A673 (cell line): Measurements from ENCODE around the gene MINDY4.

Source experiments
- EZH2 ChIP-seq: fragments of 200-600 bp; sonication (generic); IDR thresholded peaks from 2 replicates; pipeline ENCODE4 v1.6.1; 2017; ENCODE audit warnings: borderline replicate concordance, low read depth, mild to moderate bottlenecking, mixed read lengths, antibody characterized with exemption, low read length; ENCODE audit not compliant: poor library complexity, severe bottlenecking
- TF ChIP-seq, protein P1 (sequence below): fragments of 300-800, 200-600 bp; sonication (generic); conservative IDR thresholded peaks from 2 replicates; pipeline ENCODE4 v1.5.1; 2017; ENCODE audit warnings: low read depth, mild to moderate bottlenecking, antibody characterized with exemption, low read length, moderate library complexity, mixed read lengths

DNA sequence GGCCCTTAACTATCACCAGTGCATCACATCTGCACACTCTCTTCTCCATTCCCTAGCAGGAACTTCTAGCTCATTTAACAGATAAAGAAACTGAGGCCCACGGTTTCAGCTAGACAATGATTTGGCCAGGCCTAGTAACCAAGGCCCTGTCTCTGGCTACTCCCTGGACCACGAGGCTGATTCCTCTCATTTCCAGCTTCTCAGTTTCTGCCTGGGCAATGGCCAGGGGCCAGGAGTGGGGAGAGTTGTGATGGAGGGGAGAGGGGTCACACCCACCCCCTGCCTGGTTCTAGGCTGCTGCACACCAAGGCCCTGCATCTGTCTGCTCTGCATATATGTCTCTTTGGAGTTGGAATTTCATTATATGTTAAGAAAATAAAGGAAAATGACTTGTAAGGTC lies 153.9 kb downstream of the MINDY4 start:
- TF ChIP-seq, protein P1, sequence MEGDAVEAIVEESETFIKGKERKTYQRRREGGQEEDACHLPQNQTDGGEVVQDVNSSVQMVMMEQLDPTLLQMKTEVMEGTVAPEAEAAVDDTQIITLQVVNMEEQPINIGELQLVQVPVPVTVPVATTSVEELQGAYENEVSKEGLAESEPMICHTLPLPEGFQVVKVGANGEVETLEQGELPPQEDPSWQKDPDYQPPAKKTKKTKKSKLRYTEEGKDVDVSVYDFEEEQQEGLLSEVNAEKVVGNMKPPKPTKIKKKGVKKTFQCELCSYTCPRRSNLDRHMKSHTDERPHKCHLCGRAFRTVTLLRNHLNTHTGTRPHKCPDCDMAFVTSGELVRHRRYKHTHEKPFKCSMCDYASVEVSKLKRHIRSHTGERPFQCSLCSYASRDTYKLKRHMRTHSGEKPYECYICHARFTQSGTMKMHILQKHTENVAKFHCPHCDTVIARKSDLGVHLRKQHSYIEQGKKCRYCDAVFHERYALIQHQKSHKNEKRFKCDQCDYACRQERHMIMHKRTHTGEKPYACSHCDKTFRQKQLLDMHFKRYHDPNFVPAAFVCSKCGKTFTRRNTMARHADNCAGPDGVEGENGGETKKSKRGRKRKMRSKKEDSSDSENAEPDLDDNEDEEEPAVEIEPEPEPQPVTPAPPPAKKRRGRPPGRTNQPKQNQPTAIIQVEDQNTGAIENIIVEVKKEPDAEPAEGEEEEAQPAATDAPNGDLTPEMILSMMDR = no peak
- no peak for TF ChIP-seq EZH2
